GM12878 (cell line): ENCODE data around the gene TARDBP. TPM values are rescaled to one million over a fixed set of nuclear protein-coding genes. Genes with fewer than 3 reads are reported as not detected.
"Not testable (repeated sequence)": the region's sequence is repeated elsewhere in the genome, so short reads cannot be mapped to it uniquely, and the experiment has no call there.

Experiments
- ATAC-seq: fragments of 200-7000 bp; cut with Tn5 transposase; 3 replicates; pipeline ENCODE4 v1.9.1; 2020; ENCODE audit warnings: mild to moderate bottlenecking, moderate library complexity
- BruUV-seq: library from RNA; stranded (reverse); fragments of 400-500 nt; replicated peaks from 2 replicates; lab custom pipeline; 2021; lab: Mats Ljungman, UMichigan
- CTCF ChIA-PET: fragments of 300-600 bp; sonication (Branson Sonifier 250); formaldehyde crosslinking; extraction: SDS; loops from one replicate; lab custom pipeline; 2021; ENCODE audit warnings: inconsistent platforms; lab: Yijun Ruan, JAX
- POLR2A ChIA-PET: fragments of 350-600 bp; formaldehyde crosslinking; extraction: SDS; loops from one replicate; lab custom pipeline; 2021; ENCODE audit warnings: inconsistent platforms; lab: Charles Lee
- RAD21 ChIA-PET: fragments of 300-600 bp; sonication (Branson Sonifier 250); formaldehyde crosslinking; loops from one replicate; lab custom pipeline; 2023; ENCODE audit warnings: antibody characterized with exemption; ENCODE audit not compliant: unreplicated experiment; lab: Charles Lee
- SMC1A ChIA-PET: fragments of 300-600 bp; sonication (Branson Sonifier 250); formaldehyde crosslinking; loops from one replicate; lab custom pipeline; 2023; ENCODE audit not compliant: unreplicated experiment, uncharacterized antibody; lab: Charles Lee
- DNase-seq: peaks from one replicate; pipeline ENCODE4 v3.0.0-alpha.2; 2011; ENCODE audit warnings: low read depth, low spot score
- FAIRE-seq: peaks from 3 replicates; lab custom pipeline; 2011; peaks lifted over from hg19 to GRCh38; lab: Jason Lieb, UNC
- H2AFZ ChIP-seq: 2 replicates; pipeline ENCODE4 v1.6.0; 2011; ENCODE audit warnings: low read depth, low read length, control low read depth; ENCODE audit not compliant: control insufficient read depth
- H3K27ac ChIP-seq: 2 replicates; pipeline ENCODE4 v1.5.1; 2011; ENCODE audit warnings: control low read depth; ENCODE audit not compliant: control insufficient read depth, insufficient read depth
- H3K27me3 ChIP-seq, 2 experiments: replicated peaks in 1 of 2; 2 replicates each; pipeline versions ENCODE4 v1.6.0 to v1.6.1; 2011; ENCODE audit warnings: low read length in 1 of 2; ENCODE audit not compliant: control insufficient read depth in 2 of 2, insufficient read depth in 2 of 2
- H3K36me3 ChIP-seq, 2 experiments: 2 replicates each; pipeline ENCODE4 v1.5.1; 2011; ENCODE audit warnings: low read length in 1 of 2; ENCODE audit not compliant: control insufficient read depth in 2 of 2, insufficient read depth in 2 of 2
- H3K4me1 ChIP-seq: 2 replicates; pipeline ENCODE4 v1.6.1; 2011; ENCODE audit warnings: mild to moderate bottlenecking, low read length, moderate library complexity, mixed read lengths; ENCODE audit not compliant: control insufficient read depth, insufficient read depth
- H3K4me2 ChIP-seq: 2 replicates; pipeline ENCODE4 v1.6.0; 2011; ENCODE audit warnings: control low read depth; ENCODE audit not compliant: control insufficient read depth, insufficient read depth
- H3K4me3 ChIP-seq: fragments of 200-600 bp; sonication (generic); 2 replicates; pipeline ENCODE4 v1.5.1; 2016
- H3K79me2 ChIP-seq: 2 replicates; pipeline ENCODE4 v1.6.0; 2011; ENCODE audit warnings: low read length; ENCODE audit not compliant: control insufficient read depth, insufficient read depth
- H3K9ac ChIP-seq: 2 replicates; pipeline ENCODE4 v1.8.0; 2011; ENCODE audit warnings: low read length, control low read depth, mixed read lengths; ENCODE audit not compliant: control insufficient read depth, insufficient read depth
- H3K9me3 ChIP-seq: replicated peaks from 3 replicates; pipeline ENCODE4 v1.5.1; 2011; ENCODE audit warnings: mild to moderate bottlenecking, low read length; ENCODE audit not compliant: control insufficient read depth, insufficient read depth
- H4K20me1 ChIP-seq: 2 replicates; pipeline ENCODE4 v1.6.0; 2011; ENCODE audit not compliant: control insufficient read depth, insufficient read depth
- WGBS: methylation state at CpG from one replicate; pipeline ENCODE4 v1.1.6; 2016; ENCODE audit warnings: low lambda C conversion rate; ENCODE audit not compliant: insufficient replicate concordance, insufficient coverage; ENCODE audit errors: missing lambda C conversion rate; 5-methylcytosine and 5-hydroxymethylcytosine counted together
- in situ Hi-C: fragments of 300-500 bp; cut with MboI; formaldehyde crosslinking; loops from 9 replicates; pipeline ENCODE4 v1.14.3; 2018; ENCODE audit warnings: mixed read lengths
- intact Hi-C: fragments of 100-400 bp; cut with micrococcal nuclease; formaldehyde crosslinking; loops from one replicate; pipeline ENCODE4 v1.14.2; 2022; ENCODE audit not compliant: unreplicated experiment
- polyA plus RNA-seq, 11 experiments: library from polyadenylated mRNA; depleted of rRNA in 4 of 11; unstranded in 6 of 11; stranded (reverse) in 5 of 11; fragments of >200 nt; fragmentation: Nextera tagmentation in 4 of 11; fragmentation: Illumina TruSeq in 1 of 11; extraction: Ambion mirVana in 4 of 11; extraction: Trizol in 1 of 11; gene quantifications; 1 replicate in 1 of 11; 2 replicates in 10 of 11; pipeline versions ENCODE4 v1.2.1 to v1.2.3, GENCODE V29; 2011 to 2016; ENCODE audit warnings: inconsistent platforms in 2 of 11, missing spikeins in 2 of 11, low read depth in 1 of 11
- total RNA-seq, 4 experiments: library from RNA; depleted of rRNA in 3 of 4; stranded (reverse); fragments of >200 nt in 3 of 4; fragmentation: Illumina TruSeq in 1 of 4; extraction: Trizol in 1 of 4; gene quantifications; 2 replicates each; pipeline versions ENCODE4 v1.2.1 to v1.2.3, GENCODE V29; 2013 to 2021
- TF ChIP-seq, protein P1 (sequence below): fragments of 450-650 bp; IDR thresholded peaks from 2 replicates; pipeline ENCODE4 v1.6.1; 2016; ENCODE audit warnings: mild to moderate bottlenecking

Gene TARDBP
- total and polyA plus RNA-seq, 10 of the 15 experiments (the other 5 are each of a cell fraction or from before 2014, with no cell fraction given) = 55.6 to 318 (median 192) TPM

DNA sequence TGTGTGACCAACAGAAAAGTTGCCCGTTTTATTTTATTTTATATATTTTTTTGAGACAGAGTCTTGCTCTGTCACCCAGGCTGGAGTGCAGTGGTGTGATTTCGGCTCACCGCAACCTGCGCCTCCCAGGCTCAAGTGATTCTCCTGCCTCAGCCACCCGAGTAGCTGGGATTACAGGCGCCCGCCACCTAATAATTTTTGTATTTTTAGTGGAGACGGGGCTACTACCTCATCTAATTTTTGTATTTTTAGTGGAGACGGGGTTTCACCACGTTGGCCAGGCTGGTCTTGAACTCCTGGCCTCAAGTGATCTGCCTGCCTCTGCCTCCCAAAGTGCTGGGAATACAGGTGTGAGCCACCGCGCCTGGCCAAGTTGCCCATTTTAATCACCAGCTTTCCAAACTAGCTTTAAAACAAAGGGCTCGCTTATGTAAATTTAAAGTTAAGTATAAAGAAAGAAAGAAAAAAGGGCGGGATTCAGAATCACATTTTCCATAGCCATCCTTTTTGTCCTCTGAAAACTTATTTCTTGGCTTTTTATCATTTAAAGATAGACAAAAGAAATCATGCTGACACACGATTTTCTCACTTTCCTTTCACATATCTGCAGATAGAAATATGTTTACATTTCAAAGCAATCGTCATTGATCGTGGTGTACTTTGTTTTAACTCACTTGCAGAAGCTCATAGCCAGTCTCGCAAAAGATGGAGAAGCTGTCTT, 24.7 kb downstream of the TARDBP start:
- H3K27me3 ChIP-seq, H2AFZ ChIP-seq, FAIRE-seq, ATAC-seq, H3K36me3 ChIP-seq, H3K9me3 ChIP-seq, DNase-seq, H3K9ac ChIP-seq, H3K4me1 ChIP-seq, H3K4me2 ChIP-seq, H3K27ac ChIP-seq, H3K4me3 ChIP-seq, BruUV-seq, H4K20me1 ChIP-seq, H3K79me2 ChIP-seq: not testable (repeated sequence)
- ChIA-PET CTCF (interaction anchor here (0.6 to 4.7 kb wide), 81 partner anchors 9 to 770 kb away, joined by 3 to 132 read pairs (median 5); partner anchors contain the start of genes AGTRAP, EXOSC10, MTOR and SRM), SMC1A (interaction anchor here (0.6 to 4.3 kb wide), 50 partner anchors 10 to 777 kb away, joined by 3 to 57 read pairs (median 4); partner anchors contain the start of genes EXOSC10 and MTOR), RAD21 (interaction anchor here (0.5 to 4.4 kb wide), 35 partner anchors 10 to 682 kb away, joined by 3 to 91 read pairs (median 6); partner anchors contain the start of genes EXOSC10, FBXO2, FBXO44 and FBXO6), POLR2A (interaction anchor here (0.6 to 1.2 kb wide), 5 partner anchors 10 to 440 kb away, joined by 3 to 9 read pairs (median 4); no protein-coding TSS in a partner anchor)
- TF ChIP-seq, protein P1, sequence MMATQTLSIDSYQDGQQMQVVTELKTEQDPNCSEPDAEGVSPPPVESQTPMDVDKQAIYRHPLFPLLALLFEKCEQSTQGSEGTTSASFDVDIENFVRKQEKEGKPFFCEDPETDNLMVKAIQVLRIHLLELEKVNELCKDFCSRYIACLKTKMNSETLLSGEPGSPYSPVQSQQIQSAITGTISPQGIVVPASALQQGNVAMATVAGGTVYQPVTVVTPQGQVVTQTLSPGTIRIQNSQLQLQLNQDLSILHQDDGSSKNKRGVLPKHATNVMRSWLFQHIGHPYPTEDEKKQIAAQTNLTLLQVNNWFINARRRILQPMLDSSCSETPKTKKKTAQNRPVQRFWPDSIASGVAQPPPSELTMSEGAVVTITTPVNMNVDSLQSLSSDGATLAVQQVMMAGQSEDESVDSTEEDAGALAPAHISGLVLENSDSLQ = 0 out of 2 replicates have a peak, but pooled peaks have one; percentile 43
- WGBS = 44% methylated on average over 18 of the region's 18 CpGs
- intact Hi-C loops = loop anchor here (1.0 kb wide), 3 partner anchors 35 to 608 kb away; no protein-coding TSS in a partner anchor
- in situ Hi-C loops = loop anchor here (5.0 kb wide), 1 partner anchor 605 kb away; no protein-coding TSS in a partner anchor
